ENCODE results near the gene RPH3AL.

The RPH3AL gene

DNA sequence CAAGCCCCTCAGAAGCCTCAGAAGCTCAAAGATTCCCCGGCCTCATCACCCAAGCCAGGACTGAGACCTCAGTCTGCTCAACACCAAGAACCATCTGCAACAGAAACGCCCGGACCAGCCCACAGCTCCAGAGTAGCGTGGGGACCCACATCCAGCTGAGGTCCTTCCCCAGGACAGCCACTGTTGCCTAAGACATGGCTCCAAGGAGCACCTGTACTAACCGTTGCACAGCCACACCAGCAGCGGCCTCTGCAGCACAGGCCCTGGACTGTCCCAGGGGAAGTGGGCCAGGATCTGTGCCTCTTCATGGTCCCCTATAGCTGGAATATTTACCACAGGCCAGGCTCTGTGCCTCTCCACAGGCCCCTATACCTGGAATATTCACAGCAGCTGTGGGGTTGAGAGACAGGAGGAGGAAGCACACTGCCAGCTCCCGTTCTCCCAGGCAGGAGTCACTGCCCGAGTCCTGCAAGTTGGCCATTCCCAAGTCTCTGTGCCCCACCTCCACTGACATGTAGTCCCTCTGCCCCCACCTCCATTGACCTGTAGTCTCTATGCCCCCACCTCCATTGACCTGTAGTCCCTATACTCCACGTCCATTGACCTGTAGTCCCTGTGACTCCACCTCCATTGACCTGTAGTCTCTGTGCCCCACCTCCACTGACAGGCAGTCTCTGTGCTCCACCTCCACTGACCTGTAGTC lies 38.5 kb downstream of the RPH3AL start:
- DNase-seq, result no peak

DNA sequence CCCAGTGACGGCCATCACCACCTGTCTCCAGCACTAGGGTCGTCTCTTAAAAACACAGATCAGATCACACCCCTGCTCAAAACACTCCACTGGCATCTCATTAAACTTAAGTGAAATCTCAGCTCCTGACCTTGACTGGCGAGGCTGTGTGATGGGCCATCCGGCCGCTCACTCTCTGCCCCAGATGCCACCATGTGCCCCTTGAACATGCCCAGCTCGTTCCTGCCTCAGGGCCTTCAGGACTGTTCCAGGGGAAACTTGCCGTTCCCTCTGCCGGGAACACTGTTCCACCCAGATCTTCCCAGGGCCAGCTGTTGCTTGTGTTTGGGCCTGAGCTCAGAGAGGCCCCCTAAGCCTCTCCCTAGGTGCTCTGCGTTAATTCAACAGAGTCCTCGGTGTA lies 39.4 kb downstream of the RPH3AL start:
- DNase-seq, result no peak

DNA sequence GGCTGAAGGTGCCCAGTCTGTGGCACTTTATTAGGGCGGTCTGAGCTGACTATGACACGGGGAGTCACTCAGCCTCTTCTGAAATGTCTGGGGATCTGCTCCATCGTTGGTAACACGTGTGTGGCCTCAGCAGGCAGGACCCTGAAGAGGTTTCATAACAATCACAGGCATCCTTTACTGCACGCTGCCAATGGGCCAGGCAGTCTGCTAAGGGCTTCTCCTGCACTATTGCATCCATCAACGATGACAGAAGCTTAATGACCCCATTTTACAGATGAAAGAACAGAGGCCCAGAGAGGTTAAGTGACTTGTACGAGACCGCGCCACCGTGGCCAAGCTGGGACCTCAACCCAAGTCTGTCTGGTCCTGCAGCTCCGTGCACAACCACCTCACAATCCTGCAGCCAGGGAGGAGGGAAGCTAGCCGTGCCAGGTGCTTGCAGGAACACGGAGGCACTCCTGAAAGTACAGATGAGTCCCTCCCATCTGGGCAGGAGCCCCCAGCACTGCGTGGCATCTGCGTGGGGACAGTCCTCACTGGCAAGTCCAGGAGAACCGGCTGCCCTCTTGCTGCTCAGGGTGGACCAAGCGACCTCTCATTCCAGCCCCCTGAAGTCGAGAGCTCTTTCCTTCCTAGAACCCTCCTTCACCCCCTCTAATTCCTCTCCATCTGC lies 40.0 kb downstream of the RPH3AL start:
- no peak for DNase-seq

DNA sequence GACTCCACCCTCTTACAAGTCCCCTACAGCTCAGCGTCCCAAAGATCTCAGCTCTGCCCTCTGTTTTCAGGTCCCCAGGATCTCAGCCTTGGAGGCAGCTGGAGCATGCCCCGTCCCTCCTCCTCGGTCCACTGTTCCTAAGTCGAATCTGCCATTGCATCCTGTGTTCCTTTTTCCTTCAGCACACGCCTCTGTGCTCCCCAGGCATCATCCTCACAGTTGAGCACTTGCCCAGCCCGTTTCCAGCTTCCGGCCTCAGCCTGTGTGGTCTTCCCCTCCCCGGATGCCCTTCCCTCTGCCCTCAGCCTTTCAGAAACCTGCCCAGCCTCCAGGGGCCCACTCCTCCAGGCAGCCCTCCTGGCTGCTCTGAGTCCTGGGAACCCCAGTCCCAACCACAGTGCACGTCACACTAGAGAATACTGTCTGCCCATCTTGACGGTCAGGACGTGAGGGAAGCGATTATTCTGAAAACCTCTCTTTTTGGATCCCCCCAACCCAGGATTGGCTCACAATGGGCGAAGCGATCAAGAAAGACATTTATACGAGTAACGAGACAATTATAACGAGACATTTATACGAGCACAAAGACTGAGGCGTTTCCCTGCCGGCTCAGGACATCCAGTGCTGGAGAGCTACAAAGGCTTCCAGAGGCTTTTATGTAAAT lies 41.4 kb downstream of the RPH3AL start:
- no peak for DNase-seq

DNA sequence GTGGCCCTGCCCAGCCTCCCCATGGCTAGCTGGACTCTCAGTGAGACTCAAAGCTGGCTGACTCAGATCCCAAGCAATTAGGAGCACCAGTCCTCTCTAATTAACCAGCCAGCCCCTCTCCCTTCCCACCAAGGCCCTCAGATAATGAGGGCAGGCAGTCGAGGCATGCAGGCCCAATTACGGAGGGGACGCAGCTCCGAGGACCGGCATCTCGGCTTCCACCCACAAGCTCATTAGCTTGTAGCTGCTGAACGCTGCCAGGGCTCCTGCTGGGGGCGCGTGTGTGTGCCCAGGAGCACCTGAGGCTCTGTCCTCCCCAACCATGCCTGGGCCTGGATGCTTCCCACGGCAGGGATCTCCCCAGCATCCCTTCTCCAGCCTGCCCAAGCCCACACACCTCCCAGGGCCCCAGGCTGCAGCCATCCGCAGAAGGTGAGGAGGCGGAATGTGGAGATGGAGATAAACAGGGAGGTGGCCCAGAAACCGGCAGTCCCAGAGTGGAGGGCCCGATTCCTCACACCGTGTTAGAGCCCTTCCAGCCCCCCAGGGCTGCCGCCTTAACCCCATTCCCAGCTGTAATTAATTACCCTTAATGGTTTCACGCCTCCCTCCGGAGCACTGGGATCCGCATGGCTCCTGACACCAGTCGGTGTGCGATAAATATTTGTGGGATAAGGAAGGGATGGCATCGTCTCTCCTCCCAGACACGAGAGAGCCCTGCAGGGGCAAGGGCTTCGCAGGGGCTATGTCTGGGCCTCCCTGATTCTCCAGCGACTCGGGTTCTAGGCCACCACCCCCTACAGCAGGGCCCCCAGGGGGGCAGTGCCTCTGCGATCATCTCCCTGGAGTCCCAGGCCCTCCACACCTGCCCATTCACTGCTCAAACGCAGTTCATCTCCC lies 42.2 kb downstream of the RPH3AL start:
- no peak for DNase-seq

DNA sequence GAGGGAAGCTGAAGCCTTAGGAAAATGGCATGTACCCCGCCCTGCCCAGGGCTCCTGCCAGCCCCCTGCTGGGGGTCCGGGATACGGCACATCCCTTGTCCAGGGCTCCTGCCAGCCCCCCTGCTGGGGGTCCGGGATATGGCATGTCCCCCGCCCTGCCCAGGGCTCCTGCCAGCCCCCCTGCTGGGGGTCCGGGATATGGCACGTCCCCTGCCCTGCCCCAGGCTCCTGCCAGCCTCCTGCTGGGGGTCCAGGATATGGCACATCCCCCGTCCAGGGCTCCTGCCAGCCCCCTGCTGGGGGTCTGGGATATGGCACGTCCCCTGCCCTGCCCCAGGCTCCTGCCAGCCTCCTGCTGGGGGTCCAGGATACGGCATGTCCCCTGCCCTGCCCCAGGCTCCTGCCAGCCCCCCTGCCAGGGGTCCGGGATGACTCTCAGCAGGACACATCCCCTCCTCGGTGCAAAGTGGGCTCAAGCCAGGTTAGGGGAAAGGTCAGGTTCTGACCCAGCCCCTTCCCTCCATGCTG lies 43.2 kb downstream of the RPH3AL start:
- DNase-seq, result no peak

DNA sequence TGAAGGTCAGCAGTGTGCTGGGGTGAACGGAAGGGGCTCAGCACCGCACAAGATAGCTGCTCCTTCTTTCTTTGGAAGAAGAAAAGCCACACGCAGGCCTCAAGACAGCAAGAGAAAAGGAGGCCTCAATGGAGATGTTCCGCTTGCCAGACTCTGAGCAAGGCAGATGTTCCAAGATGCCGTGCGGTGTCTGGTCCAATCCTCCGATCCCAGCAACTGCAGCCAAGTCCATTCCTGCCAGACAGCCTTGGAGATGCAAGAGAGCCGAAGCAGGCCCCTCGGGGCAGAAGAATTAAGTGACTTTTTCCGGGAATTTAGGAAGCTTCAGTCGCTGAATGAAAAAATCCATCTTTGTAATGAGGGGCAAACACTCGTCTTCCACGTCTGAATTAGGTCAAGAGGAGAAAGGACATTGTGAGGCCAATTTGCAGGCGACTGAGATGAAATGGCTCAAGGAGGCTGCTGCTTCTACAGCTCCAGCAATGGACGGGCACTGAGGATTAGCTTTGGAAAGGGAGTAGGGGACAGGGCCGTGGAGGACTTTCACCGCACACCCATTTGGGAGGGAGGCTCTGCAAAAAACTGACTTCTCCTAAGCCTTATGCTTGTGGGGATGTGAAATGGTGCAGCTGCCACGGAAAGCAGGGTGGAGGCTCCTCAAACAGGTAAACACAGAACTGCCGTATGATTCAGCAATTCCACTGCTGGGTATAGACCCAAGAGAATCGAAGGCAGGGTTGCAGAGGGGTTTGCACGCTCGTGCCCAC lies 44.7 kb downstream of the RPH3AL start:
- DNase-seq, result peak; percentile 83

DNA sequence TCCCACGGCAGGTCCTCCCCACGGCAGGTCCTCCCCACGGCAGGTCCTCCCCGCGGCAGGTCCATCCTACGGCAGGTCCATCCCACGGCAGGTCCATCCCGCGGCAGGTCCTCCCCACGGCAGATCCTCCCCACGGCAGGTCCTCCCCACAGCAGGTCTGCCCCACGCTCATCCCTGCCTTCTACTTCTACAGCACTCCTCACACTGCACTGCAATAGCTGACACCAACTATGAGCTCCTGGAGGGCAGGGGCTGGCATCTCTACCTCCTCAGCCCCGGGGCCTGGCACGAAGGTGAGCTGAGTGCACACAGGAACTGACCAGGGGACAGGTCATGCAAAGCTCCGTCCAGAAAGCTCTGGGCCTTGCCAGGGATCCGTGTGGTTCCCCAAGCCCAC lies 45.3 kb downstream of the RPH3AL start:
- DNase-seq, result no peak

DNA sequence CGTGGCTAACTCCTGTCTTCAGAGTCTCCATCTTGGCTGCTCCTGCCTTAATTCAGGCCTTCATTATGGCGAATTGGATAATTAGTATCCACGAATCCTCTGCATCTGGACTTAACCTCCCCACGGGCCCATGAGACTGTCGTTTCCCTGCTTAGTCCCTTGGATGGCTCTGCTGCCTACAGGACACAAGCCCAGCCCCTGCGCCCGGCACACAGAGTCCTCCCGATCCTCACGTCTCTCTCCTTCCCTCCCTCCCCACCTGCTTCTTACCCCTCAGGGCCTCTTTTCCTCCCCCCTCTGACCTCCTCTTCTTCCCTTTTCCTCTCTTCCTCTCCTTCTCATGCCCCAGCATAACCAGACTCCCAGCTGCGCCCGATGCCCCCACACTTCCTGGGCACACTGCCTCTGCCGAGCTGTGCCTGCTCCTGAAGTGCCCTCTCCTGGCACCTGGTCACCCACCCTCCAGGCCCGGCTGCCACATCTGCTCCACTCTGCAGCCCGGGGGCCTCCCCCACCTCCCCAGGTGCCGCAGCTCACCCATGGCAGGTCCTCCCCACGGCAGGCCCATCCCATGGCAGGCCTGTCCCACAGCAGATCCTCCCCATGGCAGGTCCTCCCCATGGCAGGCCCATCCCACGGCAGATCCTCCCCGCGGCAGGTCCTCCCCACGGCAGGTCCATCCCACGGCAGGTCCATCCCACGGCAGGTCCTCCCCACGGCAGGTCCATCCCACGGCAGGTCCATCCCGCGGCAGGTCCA lies 45.9 kb downstream of the RPH3AL start:
- no peak for DNase-seq

DNA sequence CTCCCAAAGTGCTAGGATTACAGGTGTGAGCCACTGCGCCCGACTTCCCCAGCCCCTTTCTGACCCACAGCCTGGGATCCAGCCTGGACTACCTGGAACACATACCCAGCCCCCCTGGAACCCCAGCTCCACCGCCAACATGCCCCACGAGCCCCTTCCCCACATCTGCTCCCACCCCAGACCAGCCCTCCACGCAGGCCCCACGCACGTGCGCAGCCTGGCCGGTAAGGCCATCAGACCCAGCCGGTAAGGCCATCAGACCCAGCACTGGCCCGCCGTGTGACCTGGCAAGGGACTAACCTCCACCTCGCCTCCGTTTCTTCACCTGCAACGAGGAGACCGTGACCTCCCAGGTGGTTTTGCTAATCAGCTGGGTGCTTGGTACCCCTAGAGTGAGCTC lies 46.5 kb downstream of the RPH3AL start:
- no peak for DNase-seq

DNA sequence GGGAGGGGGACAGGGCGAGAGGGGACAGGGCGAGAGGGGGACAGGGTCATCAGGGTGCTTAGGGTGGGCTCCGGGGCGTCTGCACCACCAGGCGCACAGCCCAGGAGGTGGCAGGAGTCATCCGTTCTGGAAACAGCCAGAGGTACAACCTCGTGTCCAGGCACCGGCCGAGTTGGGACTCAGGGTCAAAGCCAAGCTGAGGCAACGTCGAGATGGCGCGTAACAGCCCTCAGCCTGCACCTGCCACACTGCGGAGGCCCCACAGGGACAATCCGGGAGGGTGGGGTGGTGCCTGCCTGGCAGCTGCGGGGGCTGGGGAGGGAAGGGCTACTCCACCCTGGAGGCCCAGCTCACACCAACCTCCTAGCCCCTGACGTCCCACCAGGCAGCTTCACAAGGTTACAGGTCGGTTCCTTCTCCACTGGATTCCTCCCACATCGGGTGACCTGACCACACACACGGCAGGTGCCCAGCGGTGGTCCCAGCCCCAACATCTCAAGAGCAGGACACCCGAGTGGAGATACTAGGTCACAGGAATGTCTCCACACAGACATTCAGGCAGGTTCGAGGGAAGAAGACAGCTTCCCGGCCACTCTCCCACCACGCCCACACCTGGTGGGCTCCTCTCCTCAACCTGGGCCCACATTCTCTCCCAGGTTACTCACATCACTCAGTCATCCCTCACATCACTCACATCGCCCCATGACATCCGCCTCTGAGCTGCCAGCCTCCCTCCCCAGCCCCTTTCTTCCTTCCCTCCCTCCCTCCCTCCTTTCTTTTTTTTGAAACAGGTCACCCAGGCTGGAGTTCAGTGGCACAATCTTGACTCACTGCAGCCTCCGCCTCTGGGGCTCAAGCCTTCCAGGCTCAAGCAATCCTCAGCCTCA lies 47.3 kb downstream of the RPH3AL start:
- DNase-seq, result peak; percentile 40

DNA sequence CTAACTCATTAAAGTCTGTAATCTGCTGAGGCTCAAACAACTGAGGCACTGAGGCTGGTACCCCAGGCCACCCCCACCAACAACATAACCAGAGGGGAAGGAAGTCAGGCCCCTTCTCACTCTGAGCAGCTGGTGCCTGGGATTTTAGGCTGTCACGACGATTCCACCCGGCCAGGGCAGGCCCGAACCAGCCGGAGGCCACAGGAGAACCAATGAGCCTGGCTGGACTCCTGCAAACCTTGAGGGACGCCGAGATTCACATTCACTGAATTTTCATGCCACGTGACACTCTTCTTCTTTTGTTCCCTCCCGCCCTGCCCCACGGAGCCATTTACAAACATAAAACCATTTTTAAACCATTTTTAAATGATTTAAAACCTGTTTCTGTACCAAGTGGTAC lies 48.1 kb downstream of the RPH3AL start:
- DNase-seq, result peak; percentile 47

DNA sequence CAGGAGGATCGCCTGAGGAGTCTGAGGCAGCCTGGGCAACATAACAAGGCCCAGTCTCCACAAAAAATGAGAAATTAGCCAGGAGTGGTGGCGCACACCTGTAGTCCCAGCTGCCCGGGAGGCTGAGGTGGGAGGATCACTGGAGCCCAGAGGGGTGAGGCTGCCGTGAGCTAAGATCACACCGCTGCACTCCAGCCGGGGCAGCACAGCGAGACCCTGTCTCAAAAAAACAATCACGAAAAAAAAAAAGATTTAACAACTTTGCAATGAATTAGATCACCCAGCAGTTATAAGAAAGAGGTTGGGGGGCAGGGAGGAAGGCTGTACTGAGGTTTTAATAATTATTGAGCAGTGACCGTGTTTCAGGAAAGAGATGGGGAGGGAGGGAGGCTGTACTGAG lies 49.4 kb downstream of the RPH3AL start:
- DNase-seq, result no peak

DNA sequence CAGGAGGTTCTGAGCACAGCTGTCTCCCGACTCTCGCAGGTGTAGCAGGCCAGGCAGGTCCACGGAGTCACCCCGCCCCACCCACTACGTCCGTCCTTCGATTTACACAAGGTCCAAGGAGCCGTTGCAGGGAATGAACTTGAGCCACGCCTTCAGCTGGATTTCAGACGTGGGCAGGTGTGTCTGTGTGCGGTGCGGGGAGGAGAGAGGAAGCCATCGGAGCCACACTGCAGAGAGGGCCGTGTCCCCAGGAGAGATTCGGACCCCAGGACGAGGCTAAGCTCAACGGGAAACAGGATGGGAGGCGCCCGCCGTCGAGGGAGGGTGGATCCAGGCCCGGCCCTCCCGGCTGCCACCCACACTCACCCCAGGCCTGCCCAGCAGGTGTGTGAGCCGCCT lies 50.3 kb downstream of the RPH3AL start:
- no peak for DNase-seq

DNA sequence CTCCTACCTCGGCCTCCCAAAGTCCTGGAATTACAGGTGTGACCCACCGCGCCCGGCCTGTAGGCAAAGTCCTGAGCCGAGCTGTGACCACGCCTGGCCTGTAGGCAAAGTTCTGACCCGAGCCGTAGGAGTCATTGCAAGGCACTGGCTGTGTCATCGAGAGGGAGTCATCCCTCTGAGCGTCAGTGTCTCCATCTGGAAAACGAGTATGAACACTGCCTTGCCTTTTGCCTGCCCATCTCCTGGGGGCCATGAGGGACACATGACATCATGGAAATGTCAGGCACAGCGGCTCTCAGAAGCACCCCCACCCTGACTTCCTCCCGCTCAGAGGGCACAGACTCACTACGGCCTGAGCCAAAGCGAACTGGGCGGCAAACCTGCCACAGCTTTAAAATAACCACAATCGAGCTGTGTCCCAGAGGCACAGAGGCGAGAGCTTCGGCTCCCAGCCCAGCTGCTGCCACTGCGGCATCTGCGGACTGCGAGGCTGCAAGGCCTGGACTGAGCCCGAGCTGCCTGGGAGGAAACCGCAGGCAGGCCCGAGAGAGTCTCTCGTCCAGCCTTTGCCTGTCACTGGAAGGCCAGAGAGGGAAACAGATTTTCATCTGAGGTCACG lies 50.8 kb downstream of the RPH3AL start:
- DNase-seq, result peak; percentile 78

DNA sequence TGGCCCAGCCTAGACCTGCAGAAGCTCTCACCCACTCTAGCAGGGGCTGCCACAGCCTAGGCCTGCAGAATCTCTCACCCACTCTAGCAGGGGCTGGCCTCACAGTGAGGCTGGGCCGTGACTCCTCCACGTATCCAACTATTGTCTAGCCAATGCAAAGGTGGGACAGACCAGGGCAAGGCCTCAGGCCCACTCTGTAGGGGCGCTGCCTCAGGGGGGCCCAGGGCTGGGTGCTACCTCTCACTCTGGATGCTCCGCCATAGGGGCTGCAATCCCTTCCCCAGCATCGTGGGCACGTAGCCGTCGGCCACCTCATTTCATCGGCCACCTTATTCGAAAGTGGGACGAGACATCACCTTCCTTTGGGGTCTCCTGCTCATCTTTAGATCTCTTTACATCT lies 51.7 kb downstream of the RPH3AL start:
- no peak for DNase-seq

DNA sequence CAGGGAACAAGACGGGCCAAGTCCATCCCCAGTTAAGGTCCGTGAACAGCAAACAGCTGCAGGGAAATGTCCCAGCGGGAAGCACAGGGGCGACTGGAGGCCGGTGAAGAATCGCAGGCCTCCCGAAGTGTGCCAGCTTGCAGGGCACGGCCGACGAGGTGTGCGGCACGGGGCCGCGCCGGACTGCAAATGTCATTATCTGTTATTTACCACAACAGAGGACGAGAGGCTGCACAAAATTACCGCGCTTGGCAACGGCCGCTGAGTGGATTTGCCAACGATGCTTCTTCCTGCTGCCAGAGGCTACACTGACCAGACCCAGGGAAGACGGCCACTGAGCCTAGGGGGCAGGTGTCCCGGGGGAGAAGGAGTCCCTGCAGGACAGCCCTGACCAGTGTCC lies 53.1 kb downstream of the RPH3AL start:
- DNase-seq, result no peak

DNA sequence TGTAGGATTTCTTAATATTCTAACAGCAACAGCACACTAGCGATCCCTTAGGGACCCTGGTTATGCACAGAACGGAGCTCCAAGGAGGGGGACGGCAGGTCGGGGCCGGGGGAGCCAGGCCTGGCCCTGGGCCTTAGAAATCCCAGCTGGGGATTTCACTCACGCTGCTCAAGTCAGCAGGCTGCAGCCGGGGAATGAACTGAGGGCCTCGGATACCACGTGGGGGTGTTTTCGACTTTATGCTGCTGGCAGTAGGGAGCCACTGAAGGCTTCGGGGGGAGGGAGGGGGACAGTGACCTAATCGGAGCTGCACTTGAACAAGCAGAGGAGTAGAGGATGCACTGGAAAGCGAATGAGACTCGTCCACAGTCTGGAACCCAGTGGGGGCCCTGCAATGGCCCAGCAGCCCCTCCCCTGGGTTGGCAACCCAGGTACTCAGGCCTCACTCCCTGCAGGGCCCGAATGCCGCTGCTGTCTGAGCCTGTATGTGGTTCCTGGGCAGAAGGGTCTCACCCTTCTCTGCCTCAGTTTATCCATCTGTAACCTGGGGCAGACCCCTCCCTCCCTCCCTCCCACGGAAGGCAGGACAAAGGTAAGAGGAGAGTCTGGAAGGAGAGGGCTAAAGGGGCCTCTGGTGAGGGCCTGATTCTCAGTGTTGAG lies 53.7 kb downstream of the RPH3AL start:
- peak; percentile 70 for DNase-seq

DNA sequence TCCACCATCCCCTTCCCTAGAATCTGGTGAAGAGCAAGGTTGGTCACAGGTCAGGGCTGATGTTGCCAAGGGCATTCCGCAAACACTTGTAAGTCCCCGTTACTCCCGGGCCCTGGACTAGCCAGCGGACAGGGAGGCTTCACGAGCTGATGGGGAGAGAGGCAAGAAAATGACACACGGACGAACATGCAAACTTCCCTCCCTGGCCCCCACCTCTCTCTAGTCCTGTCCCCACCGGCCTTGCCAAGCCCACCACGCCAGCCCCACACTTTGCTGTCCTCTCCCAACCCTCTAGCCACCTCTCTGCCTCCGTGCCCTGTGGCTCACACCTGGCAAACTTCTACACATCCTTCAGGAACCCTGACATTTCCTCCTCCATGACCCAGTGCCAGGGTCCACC lies 54.8 kb downstream of the RPH3AL start:
- DNase-seq, result no peak

Data from right hindlimb (tissue), 1 donor.